GM21423 (cell line): Measurements from ENCODE around the gene WBP1L.

Experiments
- ATAC-seq: cut with Tn5 transposase; IDR thresholded peaks from one replicate; pipeline ENCODE4 v1.9.1; 2021; ENCODE audit warnings: mild to moderate bottlenecking, moderate library complexity; ENCODE audit not compliant: unreplicated experiment

WBP1L gene

DNA sequence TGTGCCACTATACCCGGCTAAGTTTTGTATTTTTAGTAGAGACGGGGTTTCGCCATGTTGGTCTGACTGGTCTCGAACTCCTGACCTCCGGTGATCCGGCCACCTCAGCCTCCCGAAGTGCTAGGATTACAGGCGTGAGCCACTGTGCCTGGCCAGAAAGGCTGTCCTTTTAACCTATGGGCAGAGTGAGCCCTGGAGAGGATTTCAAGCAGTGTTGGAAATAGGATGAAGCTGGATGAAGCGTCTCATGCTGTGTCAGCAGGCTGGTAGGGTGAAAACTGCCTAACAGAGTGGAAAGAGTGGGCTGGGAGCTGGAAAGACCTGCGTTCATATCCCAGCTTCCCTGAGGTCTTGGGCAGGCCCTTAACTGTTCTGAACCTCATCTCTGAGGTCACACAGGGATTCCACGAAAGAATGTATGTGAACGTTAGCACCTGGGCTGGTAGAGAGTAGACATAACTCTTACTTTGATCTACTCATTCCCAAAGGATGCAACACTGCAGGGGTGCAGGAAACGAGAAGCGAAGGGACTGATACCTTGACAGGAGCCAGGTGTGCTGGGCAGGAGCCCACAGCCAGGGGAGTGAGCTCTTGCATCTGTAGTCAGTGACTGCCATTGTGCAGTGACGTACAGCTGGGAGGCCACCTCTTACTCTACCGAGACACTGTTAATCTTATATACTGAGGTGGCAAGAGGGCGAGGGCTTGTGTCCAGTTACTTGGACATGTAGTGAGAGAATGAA lies 34.1 kb downstream of the WBP1L start:
- no peak for ATAC-seq

DNA sequence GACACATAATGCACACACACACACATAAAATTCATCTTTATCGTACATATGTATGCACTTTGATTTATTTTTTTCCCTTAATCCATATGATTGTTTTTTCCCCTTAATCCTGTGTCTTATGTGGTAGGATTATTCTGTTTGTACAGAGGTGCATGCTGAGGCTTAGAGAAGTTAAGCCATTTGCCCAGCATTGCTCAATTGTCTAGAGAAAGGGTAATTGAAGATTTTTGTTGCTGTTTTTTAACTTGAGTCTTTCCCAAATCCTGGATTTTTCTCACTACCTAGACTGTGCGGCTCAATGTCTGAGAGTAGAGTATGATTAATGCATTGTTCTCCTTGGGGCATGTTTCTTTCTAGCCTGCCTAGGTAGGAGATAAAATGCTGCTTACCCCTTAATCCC lies 35.0 kb downstream of the WBP1L start:
- ATAC-seq: no peak

DNA sequence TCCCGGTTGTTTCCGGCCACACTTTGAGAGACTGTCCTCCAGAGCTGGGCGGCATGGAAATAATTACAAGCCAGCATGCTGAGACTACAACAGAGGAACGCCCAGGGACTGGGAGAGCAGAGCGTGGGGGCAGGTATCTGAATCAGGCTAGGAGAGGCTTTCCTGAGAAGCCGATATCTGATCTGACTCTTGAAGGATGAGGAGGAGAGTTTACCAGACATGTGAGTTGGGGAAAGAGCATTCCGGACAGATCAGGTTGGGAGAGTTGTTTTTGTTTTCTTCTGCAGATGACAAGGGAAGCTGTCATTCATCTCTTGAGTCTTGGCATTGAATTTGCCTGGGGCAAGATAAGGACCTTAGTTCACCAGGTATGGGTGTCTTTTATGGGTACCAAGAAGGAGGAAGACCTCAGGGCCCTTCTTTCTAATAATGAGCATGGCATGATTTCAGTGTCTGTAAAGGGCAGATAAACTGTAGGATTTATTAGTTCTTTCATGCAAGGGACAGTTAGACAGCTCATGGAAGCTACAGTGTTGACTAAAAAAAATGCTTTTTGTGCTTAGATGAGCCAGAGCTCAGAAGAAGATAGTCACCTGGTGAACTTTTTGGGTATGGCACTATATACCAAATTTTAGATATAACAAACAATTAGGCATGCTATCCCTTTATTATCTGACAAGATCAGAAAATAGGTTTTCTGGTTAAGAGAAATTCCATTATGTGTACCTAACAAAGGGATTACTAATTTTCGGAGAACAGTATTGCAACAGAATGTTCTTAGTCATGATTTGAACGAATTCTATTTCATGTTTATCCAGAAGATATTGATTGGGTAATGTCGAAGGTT lies 36.2 kb downstream of the WBP1L start:
- no peak for ATAC-seq

DNA sequence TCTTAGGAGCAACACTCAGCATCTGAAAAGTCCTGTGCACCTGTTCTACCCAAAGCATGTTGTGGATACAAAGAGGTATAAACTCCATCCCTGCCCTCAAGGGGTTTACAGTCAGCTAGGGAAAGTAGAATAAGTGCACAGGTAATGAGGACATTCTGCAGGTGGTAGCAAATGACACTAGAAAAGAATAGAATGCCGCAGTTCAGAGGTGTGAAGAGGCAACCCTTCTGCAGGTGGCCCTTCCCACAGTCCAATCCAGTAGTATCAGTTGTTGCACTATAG lies 36.7 kb downstream of the WBP1L start:
- ATAC-seq: no peak

DNA sequence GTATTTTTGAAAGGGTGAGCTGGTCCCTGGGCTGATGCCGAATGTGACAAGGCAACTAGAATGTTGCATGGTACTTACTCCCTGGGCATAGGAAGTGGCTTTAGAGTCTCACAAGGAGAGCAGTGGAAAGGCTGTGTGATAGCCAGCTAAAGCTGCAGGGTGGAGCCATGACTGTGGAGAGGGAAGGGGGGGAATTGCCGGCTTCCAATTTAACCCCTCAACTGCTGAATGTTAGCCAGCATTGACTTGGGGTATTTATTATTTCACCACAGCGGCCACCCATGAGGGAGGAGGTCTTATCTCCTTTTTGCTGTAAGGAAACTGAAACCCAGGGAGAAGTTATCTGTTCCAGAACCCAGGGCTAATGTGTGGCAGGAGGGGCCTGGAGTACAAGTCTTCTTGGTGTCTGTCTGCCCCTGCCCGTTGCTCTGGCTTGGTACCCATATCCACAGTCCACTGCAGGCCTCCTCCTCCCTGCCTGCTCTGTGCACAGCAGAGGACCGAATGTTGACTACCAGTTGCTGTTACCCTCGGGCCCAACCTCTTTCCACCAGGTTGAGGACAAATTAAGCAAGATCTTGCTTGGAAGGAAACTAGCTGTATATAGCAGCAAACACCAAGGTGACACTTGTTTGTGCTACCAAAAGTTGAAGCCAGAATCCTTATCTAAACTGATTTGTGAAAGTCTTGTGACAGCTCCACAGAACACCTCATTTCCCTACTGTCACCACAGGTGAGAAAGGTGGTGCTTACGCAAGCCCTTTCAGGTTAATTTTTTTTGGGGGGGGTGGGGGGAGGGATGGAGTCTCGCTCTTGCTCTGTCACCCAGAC lies 37.6 kb downstream of the WBP1L start:
- ATAC-seq: no peak

DNA sequence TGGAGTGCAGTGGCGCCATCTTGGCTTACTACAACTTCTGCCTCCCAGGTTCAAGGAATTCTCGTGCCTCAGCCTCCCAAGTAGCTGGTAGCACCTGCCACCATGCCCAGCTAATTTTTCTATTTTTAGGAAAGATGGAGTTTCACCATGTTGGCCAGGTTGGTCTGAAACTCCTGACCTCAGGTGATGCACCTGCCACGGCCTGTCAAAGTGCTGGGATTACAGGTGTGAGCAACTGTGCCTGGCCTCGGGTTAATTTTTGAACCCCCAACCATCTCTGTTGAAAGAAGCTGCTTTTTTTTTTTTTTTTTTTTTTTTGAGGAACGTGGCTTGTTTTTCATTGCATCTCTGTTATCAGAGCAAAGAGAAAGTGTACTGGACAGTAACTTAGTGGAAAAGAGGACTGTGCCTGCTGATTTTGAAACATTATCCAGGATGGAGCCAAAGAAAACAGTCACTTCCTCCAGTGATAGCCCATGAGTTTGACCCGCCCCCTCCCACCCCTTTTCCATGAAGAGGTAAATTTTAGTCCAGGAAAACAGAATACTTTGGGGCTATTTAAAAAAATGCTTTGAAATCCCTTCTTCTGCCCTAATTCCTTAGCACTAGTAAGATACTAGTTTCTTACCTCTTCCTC lies 38.3 kb downstream of the WBP1L start:
- no peak for ATAC-seq

DNA sequence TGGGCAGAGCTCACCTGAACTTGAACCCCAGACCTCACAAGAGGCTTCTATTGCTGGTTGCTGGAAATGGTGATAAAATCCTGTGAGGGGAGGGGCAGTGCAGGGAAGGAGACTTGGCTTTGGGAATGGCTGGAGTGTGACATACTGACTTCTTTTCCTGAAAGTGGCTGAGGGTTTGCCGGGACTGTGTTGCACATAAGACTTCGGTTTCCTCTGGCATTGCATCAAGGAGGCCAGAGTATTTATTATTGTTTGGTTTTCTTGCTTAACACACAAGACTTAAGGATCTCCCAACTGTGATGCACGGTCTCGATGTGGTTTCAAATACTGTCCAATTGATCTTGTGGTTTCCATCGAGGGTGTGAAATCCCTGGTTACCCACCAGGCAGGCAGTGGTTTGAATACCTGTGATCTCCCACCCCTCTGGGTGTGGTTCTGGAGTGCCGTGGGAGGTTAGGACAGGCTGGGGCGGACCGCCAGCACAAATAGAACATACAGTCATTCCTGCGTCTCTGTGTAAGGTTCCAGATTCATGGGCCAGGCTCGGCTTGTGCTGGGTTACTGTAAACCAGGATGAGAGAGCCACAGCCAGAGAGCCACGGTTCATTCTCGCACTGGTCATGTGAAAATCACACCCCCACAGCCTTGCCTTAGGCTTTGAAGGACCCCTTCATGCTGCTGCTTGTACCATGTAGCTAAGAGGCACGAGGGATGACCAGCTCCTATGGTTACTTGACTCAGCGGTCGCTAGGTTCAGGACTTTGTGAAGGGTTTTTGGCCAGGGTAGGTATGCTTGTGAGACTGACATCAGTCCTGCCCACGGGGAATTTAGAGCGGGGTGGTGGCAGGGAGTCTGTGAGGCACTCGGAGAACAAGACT lies 39.2 kb downstream of the WBP1L start:
- no peak for ATAC-seq

DNA sequence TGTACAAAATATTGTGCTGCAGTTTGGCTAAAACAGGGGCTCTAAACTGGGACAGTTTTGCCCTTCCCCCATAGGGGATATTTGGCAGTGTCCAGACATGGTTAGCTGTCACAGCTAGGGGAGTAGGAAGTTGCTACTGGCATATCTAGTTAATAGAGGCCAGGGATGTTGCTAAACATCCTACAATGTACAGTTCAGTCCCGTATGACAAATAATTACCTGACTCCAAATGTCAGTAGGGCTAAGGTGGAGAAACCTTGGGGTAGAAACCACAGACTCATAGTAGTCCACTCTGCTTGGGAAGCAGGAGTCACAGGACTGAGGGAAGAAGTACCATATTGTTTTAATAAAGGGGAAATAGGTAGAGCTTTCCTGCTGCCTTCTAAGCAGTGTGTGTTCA lies 39.8 kb downstream of the WBP1L start:
- no peak for ATAC-seq

DNA sequence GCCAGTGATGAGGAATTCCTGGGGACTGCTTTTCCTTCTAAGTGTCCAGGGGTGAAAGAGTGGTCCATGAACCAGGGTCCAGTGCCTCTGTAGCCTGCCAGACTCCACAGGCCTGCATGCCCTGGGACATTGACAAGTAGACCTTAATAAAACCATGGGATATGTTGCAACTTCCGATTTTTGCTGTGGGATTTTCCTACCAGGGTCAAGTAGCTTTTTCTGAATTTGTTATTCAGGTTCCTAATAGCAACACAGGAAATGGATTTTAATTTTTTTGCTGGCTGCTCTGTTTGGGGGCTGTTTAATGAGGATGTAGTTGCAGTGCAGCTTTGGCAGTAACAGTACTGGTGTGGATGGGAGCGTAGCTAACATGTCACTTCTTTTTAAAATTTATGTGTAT lies 42.1 kb downstream of the WBP1L start:
- no peak for ATAC-seq

DNA sequence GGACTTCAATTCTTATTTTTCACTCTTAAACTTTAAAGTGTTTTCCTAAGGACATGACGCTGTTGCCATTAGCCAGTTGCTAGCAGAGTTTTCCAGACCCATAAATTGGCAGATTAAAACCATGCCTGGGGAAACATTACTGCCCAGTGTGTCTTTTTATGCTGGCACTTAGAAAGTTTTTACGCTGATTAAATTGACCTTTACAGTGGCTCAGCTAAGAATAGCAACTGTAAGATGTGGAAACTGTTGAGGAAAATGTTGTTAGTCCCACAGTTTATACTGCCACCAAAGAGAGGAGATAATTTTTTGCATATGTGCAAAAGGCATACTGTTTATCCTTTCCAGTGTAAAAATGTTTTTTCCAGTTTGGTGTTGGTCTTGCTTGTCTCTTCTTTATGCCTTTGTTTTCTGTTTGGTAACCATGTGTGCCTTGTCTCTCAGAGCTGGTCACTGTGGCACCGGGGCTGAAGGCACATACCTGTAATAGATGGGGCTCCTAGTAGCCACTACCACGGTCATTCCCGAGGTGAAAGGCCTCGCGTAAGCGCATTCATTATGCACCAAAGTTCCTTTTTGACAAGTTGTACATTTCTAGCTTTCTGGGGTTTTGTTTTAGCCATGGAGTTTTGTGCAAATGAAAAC lies 48.1 kb downstream of the WBP1L start:
- ATAC-seq: no peak

DNA sequence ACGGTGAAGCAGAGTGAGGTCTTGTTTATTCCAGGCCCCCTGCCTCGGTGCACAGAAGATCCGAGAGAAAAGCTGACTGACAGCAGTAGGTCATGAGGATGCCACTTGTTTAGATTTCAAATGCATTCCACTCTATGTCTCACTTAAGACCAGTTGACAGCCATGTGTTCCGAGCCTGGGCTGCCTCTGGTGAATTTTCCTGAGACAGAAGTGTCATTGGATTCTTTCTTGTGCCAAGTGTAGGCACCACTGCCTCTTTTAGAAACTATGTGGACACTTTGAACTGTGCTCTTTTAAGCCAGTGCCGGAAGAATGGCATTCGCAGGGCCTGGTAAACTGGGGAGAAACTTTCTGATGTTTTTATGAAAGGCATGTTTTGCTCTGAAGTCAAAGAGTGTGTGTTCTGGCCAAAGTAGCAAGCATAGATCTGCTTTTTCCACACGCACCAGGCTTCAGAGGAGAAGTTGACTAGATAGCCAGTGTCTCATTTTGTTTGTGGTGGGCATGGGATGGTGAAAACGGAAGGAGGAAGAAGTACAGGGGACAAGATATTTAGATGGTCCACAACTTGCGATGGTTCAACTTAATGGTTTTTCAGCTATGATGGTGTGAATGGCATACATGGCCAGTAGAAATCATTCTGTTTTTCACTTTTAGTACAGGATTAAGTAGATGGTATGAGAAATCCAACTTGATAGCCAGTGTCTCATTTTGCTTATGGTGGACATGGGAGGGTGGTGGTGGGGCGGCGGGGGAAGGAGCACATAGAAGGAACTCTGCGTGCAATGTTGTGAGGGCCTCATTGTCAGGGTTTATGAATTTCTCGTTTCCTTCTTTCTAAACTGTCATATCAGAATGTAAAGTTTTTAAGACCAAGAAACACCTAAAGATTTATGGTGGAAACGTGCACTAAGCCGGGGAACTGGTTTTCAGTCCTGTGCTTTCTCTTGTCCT lies 52.0 kb downstream of the WBP1L start:
- peak; percentile 26 for ATAC-seq

DNA sequence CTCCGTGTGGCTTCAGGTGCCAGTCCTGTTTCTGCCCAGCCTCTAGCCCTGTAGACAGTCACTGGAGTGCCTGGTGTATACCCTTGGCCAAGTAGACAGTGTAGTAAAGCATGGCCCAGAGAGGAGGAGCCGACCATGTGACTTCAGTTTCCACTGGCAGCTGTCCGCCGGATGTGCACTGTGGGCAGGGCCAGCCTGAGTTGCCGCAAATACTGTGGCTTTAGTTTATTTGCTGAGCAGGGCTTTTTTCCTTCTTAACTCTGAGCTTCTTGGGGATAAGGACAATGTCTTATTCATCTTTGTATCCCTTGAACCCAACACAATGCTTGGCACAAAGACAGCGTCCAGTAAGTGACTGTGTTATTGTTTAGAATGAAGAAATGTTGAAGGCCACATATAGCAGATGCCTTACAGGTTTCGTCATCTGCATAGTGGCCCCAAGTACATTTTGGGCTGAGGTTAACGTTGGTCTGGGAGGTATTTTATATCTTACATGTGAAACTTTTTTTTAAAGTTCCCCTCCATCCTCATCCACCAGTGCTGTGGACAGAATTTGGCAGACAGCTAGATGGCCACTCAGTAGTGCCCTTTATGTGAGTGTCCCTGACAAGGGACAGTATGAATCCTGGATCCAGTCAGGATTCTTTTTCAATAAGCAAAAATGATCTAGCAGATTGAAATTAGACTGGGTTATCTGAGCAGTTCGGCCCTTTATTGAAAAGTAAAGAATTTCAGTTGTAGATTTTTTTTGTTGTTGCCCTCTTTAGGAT lies 52.8 kb downstream of the WBP1L start:
- peak; percentile 98 for ATAC-seq

DNA sequence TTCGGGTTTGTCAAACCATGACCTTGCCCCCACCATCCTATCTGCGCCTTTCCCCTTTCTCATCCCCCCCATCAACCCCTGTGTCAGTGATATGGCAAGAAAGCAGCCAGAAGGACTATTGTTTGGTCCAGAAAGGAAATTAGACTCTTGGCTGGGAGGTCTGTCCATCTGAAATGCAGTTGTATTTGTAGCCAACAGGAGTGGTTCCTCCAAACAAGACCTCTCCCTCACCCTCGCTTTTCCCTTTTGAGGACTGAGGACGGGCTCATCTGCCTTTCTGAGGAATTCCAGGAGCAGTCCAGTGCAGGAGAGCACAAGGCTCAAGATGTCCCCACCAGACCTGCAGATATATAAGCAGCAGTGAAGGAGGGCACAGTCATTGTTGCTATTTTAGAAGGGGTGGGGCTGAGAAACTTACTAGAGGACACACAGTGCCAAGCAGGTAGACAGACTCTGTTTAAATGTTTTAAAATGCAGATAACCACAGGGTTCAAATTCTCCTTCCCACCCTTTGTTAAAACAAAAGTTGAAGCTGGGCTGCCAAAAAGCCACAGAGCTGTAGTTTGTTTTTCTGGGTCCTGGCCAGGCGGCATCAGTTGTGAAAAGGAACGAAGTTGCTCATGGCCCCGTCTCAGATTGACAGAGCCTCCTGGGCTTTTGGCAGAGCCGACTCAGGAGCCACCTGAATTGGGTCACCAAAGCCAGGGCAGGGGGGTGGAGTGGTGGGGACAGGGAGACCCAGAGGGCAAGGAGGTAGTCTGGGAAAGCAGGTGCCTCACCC lies 56.1 kb downstream of the WBP1L start:
- ATAC-seq: no peak

DNA sequence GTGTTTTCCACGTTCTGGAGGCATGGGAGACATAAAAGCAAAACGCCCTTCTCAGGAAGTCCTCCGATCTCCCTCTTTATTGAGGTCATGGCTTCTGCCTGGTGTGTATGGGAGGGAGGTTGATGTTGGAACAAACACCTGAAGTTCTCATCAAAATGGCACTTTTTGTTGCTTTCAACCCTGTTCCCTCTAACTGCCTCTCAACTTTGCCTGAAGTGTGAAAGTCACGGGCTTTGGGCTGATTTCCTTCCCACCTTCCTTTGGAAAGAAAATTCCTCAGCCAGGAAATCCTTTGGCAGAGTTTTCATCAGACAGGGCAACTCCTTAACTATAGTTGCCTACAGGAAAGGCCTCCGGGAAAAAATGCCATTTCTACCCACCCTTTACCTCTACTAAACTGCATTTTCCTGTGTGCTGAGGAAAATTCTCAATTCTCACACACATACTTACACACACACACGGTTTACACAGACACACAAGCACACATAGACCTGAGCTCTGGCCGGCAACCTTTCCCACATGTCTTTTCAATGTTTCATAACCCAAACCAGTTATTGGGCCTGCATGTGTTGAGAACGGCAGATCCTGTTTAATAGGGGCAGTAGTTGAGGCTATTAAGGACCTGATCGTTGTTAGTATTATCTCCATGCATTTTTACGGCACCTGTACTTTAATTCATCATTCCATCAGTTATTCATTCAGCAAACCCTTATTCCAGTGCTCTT lies 57.0 kb downstream of the WBP1L start:
- ATAC-seq: no peak

DNA sequence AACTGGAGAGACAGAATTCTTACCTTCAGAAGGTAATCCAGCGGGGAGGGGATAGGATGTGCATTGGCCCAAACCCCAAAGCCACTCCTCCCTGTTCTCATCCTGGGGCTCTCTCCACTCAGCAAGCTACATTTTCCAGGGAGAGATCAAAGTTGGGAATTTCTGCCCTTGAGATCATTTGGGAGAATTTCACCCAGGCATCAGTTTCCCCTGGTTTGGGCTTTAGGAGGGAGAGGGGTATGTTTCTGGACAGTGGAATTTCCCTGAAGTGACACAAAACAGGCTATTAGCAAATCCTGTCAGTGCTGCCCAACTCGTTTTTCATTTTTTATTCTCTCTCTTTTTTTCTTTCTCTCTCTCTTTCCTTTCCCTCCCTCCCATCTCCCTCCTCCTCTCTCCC lies 57.7 kb downstream of the WBP1L start:
- ATAC-seq: no peak

DNA sequence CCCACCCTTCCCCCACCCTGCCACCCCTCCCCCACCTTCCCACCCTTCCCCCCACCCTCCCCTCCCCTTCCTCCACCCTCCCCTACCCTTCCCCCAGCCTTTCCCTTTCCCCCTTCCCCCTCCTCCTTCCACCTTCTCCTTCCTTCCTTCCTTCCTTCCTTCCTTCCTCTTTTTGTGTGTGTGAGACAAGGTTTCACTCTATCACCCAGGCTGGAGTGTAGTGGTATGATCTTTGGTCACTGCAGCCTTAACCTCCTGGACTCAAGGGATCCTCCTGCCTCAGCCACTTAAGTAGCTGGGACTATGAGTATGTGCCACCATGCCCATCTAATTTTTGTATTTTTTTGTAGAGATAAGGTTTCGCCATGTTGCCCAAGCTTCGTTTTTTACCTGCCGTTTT lies 58.2 kb downstream of the WBP1L start:
- ATAC-seq: no peak
